Large intestine (tissue), 3 donors: ENCODE data around the gene FUT6. TPM values are rescaled to one million over a fixed set of nuclear protein-coding genes. Genes with fewer than 3 reads are reported as not detected.
A peak's percentile ranks its signal among the peaks of the same experiment; 100 is the strongest.

ENCODE experiments used
- DNase-seq, 2 donors: peaks; one replicate each; pipeline versions ENCODE4 v3.0.0 to v3.0.0-alpha.2; 2013
- H3K27ac ChIP-seq: one replicate; pipeline ENCODE4 v1.5.1; 2013; ENCODE audit warnings: low read length
- H3K27me3 ChIP-seq: 2 replicates; pipeline ENCODE4 v1.6.1; 2013; ENCODE audit warnings: low read length; ENCODE audit not compliant: control insufficient read depth, insufficient read depth
- H3K36me3 ChIP-seq: 2 replicates; pipeline ENCODE4 v1.6.1; 2013; ENCODE audit warnings: low read length; ENCODE audit not compliant: control insufficient read depth, insufficient read depth
- H3K4me1 ChIP-seq: one replicate; pipeline ENCODE4 v1.6.1; 2013; ENCODE audit warnings: low read length; ENCODE audit not compliant: control insufficient read depth, insufficient read depth
- H3K4me3 ChIP-seq: one replicate; pipeline ENCODE4 v1.5.1; 2013; ENCODE audit warnings: low read length
- H3K9me3 ChIP-seq: one replicate; pipeline ENCODE4 v1.6.1; 2013; ENCODE audit warnings: mild to moderate bottlenecking, low read depth, low read length, moderate library complexity; ENCODE audit not compliant: control insufficient read depth
- WGBS: methylation state at CpG from one replicate; pipeline ENCODE4 v1.1.5; 2013; ENCODE audit warnings: low lambda C conversion rate; ENCODE audit not compliant: insufficient coverage; 5-methylcytosine and 5-hydroxymethylcytosine counted together
- polyA plus RNA-seq: library from polyadenylated mRNA; unstranded; fragments of 120-200 nt; gene quantifications from one replicate; pipeline ENCODE4 v1.2.1, GENCODE V29; 2013

Gene FUT6
- polyA plus RNA-seq, 1 donor, result 0.99 TPM

- no CpG with 5 or more reads among the region's 24 CpGs for WGBS
- peaks cover 27% of the 10 kb centered on the region for H3K4me1 ChIP-seq
- H3K27me3 ChIP-seq, result peaks cover 3% of the 10 kb centered on the region
- H3K9me3 ChIP-seq, result peaks cover 4% of the 10 kb centered on the region
- no peaks in the 10 kb centered on the region for H3K36me3 ChIP-seq
- H3K4me3 ChIP-seq, result no peak overlapping the region
- peak; percentile 53 to 73 for DNase-seq
- H3K27ac ChIP-seq, result peak overlapping the region; percentile 2
Observed at GRCh38 chr19:5826531-5827341, 12.8 kb downstream of the FUT6 start.

GRCh38 chr19:5825178-5825577, 14.3 kb downstream of the FUT6 start:
- 100% methylated on average over 3 of the region's 21 CpGs for WGBS
- Histone ChIP-seq H3K4me3 (no peak overlapping the region), H3K9me3 (peaks cover 4% of the 10 kb centered on the region), H3K27me3 (peaks cover 3% of the 10 kb centered on the region), H3K4me1 (peaks cover 27% of the 10 kb centered on the region), H3K36me3 (no peaks in the 10 kb centered on the region), H3K27ac (no peak overlapping the region)
- no peak for DNase-seq

- WGBS, result 95% methylated on average over 3 of the region's 10 CpGs
- peaks cover 3% of the 10 kb centered on the region for H3K27me3 ChIP-seq
Observed at GRCh38 chr19:5824751-5825150, 14.8 kb downstream of the FUT6 start.

GRCh38 chr19:5823579-5824281, 15.8 kb downstream of the FUT6 start:
- H3K36me3 ChIP-seq, result no peaks in the 10 kb centered on the region
- H3K27me3 ChIP-seq, result no peaks in the 10 kb centered on the region
- no peak overlapping the region for H3K27ac ChIP-seq
- WGBS, result no CpG with 5 or more reads among the region's 30 CpGs
- H3K4me1 ChIP-seq, result peaks cover 14% of the 10 kb centered on the region
- no peak for DNase-seq
- no peak overlapping the region for H3K4me3 ChIP-seq
- peaks cover 4% of the 10 kb centered on the region for H3K9me3 ChIP-seq

More at GRCh38 chr19:5824751-5825150, 14.8 kb downstream of the FUT6 start:
- no peak for DNase-seq
- Histone ChIP-seq H3K9me3 (peaks cover 4% of the 10 kb centered on the region), H3K27ac (no peak overlapping the region), H3K4me1 (peaks cover 23% of the 10 kb centered on the region), H3K36me3 (no peaks in the 10 kb centered on the region), H3K4me3 (no peak overlapping the region)

GRCh38 chr19:5822181-5822844, 17.2 kb downstream of the FUT6 start:
- peaks cover 4% of the 10 kb centered on the region for H3K9me3 ChIP-seq
- H3K4me3 ChIP-seq, result no peak overlapping the region
- no peaks in the 10 kb centered on the region for H3K27me3 ChIP-seq
- WGBS, result 0% methylated on average over 1 of the region's 30 CpGs
- H3K27ac ChIP-seq, result no peak overlapping the region
- no peak for DNase-seq
- no peaks in the 10 kb centered on the region for H3K36me3 ChIP-seq
- H3K4me1 ChIP-seq, result peaks cover 11% of the 10 kb centered on the region

- H3K4me3 ChIP-seq, result no peak overlapping the region
- peaks cover 4% of the 10 kb centered on the region for H3K9me3 ChIP-seq
- DNase-seq, result no peak
- no peaks in the 10 kb centered on the region for H3K36me3 ChIP-seq
- no peak overlapping the region for H3K27ac ChIP-seq
- H3K4me1 ChIP-seq, result peaks cover 4% of the 10 kb centered on the region
- WGBS, result no CpG with 5 or more reads among the region's 8 CpGs
- H3K27me3 ChIP-seq, result no peaks in the 10 kb centered on the region
Observed at GRCh38 chr19:5821521-5822180, 17.9 kb downstream of the FUT6 start.

GRCh38 chr19:5820785-5821184, 18.7 kb downstream of the FUT6 start:
- H3K4me1 ChIP-seq, result no peaks in the 10 kb centered on the region
- peaks cover 4% of the 10 kb centered on the region for H3K9me3 ChIP-seq
- H3K27me3 ChIP-seq, result no peaks in the 10 kb centered on the region
- WGBS, result no CpG with 5 or more reads among the region's 6 CpGs
- no peak overlapping the region for H3K27ac ChIP-seq
- no peak for DNase-seq
- no peak overlapping the region for H3K4me3 ChIP-seq
- H3K36me3 ChIP-seq, result no peaks in the 10 kb centered on the region

- no CpG with 5 or more reads among the region's 10 CpGs for WGBS
- no peak for DNase-seq
Observed at GRCh38 chr19:5818594-5818993, 20.9 kb downstream of the FUT6 start.

GRCh38 chr19:5817218-5817617, 22.3 kb downstream of the FUT6 start:
- Histone ChIP-seq H3K4me3 (no peak overlapping the region), H3K4me1 (no peaks in the 10 kb centered on the region), H3K27me3 (no peaks in the 10 kb centered on the region), H3K9me3 (no peaks in the 10 kb centered on the region), H3K36me3 (no peaks in the 10 kb centered on the region), H3K27ac (no peak overlapping the region)
- no peak for DNase-seq
- WGBS, result no CpG with 5 or more reads among the region's 2 CpGs

More at GRCh38 chr19:5818594-5818993, 20.9 kb downstream of the FUT6 start:
- no peaks in the 10 kb centered on the region for H3K4me1 ChIP-seq
- no peaks in the 10 kb centered on the region for H3K27me3 ChIP-seq
- no peaks in the 10 kb centered on the region for H3K36me3 ChIP-seq
- no peak overlapping the region for H3K27ac ChIP-seq
- H3K9me3 ChIP-seq, result no peaks in the 10 kb centered on the region
- no peak overlapping the region for H3K4me3 ChIP-seq

GRCh38 chr19:5814852-5815246, 24.7 kb downstream of the FUT6 start:
- Histone ChIP-seq H3K27me3 (no peaks in the 10 kb centered on the region), H3K4me1 (no peaks in the 10 kb centered on the region), H3K36me3 (no peaks in the 10 kb centered on the region), H3K4me3 (no peak overlapping the region), H3K27ac (no peak overlapping the region), H3K9me3 (no peaks in the 10 kb centered on the region)
- WGBS, result no CpG with 5 or more reads among the region's 11 CpGs
- DNase-seq, result no peak
